Measurements from ENCODE around the gene VCAM1. TPM values are rescaled to one million over a fixed set of nuclear protein-coding genes. Genes with fewer than 3 reads are reported as not detected.

VCAM1 gene
- total and polyA plus RNA-seq, 9 of the 15 experiments (the other 6 are each of a cell fraction or from before 2014, with no cell fraction given): 0.04 to 0.13 TPM; not detected in 7

DNA sequence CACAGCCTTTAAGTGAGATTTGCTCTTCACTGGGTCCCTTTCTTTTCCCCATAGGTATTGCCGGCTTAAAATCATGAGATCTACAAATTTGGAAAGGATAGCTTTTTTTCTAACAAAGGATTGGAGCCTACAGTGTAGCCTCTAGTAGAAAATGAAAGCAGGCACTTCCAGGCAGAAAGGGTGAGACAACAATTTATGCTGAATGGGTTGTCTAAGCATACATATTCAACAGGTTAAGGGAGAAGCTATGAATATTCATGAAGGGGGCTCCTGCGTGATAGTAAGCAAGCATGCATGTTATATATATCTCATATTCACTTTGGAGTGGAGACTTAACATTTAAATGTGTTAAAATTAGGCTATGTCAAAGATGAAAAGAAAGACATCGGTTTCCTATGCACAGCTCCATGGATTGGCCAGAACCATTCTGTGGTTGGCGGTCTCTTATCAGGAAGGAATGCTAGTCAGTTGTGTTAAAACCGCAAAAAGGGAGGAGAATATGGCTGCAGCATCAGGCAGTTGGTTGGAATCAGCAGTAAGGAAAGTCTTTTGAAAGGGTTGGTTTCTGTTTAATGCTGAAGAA lies 66.0 kb downstream of the VCAM1 start (continued):
- peak; percentile 16; the same call in 1 of the 2 replicates for TF ChIP-seq MAFF (IDR thresholded peaks at IDR 0.05; ENCODE audit: low read length)
- no peak for TF ChIP-seq PURB (CRISPR knock-in tag; IDR thresholded peaks at IDR 0.05; ENCODE audit: low read depth)
- TF ChIP-seq, protein P1, sequence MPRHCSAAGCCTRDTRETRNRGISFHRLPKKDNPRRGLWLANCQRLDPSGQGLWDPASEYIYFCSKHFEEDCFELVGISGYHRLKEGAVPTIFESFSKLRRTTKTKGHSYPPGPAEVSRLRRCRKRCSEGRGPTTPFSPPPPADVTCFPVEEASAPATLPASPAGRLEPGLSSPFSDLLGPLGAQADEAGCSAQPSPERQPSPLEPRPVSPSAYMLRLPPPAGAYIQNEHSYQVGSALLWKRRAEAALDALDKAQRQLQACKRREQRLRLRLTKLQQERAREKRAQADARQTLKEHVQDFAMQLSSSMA (CRISPR knock-in tag; IDR thresholded peaks at IDR 0.05): no peak
- no peak for TF ChIP-seq SIX5 (IDR thresholded peaks at IDR 0.05; ENCODE audit: borderline replicate concordance in 1 of 2, insufficient read depth in 1 of 2, low read depth in 1 of 2, low read length in 2 of 2)
- TF ChIP-seq, protein P2, sequence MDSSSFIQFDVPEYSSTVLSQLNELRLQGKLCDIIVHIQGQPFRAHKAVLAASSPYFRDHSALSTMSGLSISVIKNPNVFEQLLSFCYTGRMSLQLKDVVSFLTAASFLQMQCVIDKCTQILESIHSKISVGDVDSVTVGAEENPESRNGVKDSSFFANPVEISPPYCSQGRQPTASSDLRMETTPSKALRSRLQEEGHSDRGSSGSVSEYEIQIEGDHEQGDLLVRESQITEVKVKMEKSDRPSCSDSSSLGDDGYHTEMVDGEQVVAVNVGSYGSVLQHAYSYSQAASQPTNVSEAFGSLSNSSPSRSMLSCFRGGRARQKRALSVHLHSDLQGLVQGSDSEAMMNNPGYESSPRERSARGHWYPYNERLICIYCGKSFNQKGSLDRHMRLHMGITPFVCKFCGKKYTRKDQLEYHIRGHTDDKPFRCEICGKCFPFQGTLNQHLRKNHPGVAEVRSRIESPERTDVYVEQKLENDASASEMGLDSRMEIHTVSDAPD (CRISPR knock-in tag; IDR thresholded peaks at IDR 0.05): no peak
- TF ChIP-seq KAT8 (IDR thresholded peaks at IDR 0.05; ENCODE audit: low read depth): no peak
- TF ChIP-seq ZFPM2 (CRISPR knock-in tag; IDR thresholded peaks at IDR 0.05): no peak
- TF ChIP-seq KDM1A (IDR thresholded peaks at IDR 0.05): peak; percentile 13 to 61; a peak in 2 of 4 replicates
- TF ChIP-seq SRSF3 (IDR thresholded peaks at IDR 0.05; ENCODE audit: insufficient read depth, low read length): no peak
- TF ChIP-seq ZNF134 (CRISPR knock-in tag; conservative IDR thresholded peaks at IDR 0.05): no peak
- TF ChIP-seq SREBF2 (CRISPR knock-in tag; IDR thresholded peaks at IDR 0.05): no peak
- TF ChIP-seq, protein P3, sequence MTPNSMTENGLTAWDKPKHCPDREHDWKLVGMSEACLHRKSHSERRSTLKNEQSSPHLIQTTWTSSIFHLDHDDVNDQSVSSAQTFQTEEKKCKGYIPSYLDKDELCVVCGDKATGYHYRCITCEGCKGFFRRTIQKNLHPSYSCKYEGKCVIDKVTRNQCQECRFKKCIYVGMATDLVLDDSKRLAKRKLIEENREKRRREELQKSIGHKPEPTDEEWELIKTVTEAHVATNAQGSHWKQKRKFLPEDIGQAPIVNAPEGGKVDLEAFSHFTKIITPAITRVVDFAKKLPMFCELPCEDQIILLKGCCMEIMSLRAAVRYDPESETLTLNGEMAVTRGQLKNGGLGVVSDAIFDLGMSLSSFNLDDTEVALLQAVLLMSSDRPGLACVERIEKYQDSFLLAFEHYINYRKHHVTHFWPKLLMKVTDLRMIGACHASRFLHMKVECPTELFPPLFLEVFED (CRISPR knock-in tag; conservative IDR thresholded peaks at IDR 0.05): no peak
- TF ChIP-seq RFX5 (IDR thresholded peaks at IDR 0.05; ENCODE audit: low read depth, low read length): no peak
- no peak for TF ChIP-seq TAF7 (tag; IDR thresholded peaks at IDR 0.05)
- no peak for TF ChIP-seq PCBP1 (IDR thresholded peaks at IDR 0.05; ENCODE audit: low read depth, low read length, poor library complexity, severe bottlenecking)
- TF ChIP-seq, protein P4, sequence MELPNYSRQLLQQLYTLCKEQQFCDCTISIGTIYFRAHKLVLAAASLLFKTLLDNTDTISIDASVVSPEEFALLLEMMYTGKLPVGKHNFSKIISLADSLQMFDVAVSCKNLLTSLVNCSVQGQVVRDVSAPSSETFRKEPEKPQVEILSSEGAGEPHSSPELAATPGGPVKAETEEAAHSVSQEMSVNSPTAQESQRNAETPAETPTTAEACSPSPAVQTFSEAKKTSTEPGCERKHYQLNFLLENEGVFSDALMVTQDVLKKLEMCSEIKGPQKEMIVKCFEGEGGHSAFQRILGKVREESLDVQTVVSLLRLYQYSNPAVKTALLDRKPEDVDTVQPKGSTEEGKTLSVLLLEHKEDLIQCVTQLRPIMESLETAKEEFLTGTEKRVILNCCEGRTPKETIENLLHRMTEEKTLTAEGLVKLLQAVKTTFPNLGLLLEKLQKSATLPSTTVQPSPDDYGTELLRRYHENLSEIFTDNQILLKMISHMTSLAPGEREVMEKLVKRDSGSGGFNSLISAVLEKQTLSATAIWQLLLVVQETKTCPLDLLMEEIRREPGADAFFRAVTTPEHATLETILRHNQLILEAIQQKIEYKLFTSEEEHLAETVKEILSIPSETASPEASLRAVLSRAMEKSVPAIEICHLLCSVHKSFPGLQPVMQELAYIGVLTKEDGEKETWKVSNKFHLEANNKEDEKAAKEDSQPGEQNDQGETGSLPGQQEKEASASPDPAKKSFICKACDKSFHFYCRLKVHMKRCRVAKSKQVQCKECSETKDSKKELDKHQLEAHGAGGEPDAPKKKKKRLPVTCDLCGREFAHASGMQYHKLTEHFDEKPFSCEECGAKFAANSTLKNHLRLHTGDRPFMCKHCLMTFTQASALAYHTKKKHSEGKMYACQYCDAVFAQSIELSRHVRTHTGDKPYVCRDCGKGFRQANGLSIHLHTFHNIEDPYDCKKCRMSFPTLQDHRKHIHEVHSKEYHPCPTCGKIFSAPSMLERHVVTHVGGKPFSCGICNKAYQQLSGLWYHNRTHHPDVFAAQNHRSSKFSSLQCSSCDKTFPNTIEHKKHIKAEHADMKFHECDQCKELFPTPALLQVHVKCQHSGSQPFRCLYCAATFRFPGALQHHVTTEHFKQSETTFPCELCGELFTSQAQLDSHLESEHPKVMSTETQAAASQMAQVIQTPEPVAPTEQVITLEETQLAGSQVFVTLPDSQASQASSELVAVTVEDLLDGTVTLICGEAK (IDR thresholded peaks at IDR 0.05): no peak
- TF ChIP-seq, protein P4 (CRISPR knock-in tag; IDR thresholded peaks at IDR 0.05): no peak

Data from K562 (cell line).